Heart left ventricle (tissue), 16 donors: ENCODE data around the gene TNKS1BP1. TPM values are rescaled to one million over a fixed set of nuclear protein-coding genes. Genes with fewer than 3 reads are reported as not detected.

Source experiments
- ATAC-seq, 4 donors: fragments of 200-7000 bp; cut with Tn5 transposase; one replicate each; pipeline ENCODE4 v1.9.1; 2020 to 2022; ENCODE audit warnings: moderate library complexity in 4 of 4, mild to moderate bottlenecking in 3 of 4, moderate number of reproducible peaks in 1 of 4
- DNase-seq, 5 donors: peaks; one replicate each; pipeline ENCODE4 v3.0.0-alpha.2; 2020
- H3K27ac ChIP-seq, 12 donors: fragments of 200-600 bp; sonication (generic) in 4 of 12; one replicate each; pipeline versions ENCODE4 v1.5.0 to v1.8.0; 2016 to 2022; ENCODE audit warnings: mild to moderate bottlenecking in 2 of 12
- H3K27me3 ChIP-seq, 9 donors: fragments of 200-600 bp; sonication (generic) in 2 of 9; one replicate each; pipeline versions ENCODE4 v1.5.1 to v1.8.0; 2016 to 2022; ENCODE audit warnings: mild to moderate bottlenecking in 3 of 9
- H3K36me3 ChIP-seq, 9 donors: fragments of 200-600 bp; sonication (generic) in 2 of 9; one replicate each; pipeline versions ENCODE4 v1.5.0 to v1.8.0; 2018 to 2022; ENCODE audit warnings: mild to moderate bottlenecking in 2 of 9
- H3K4me1 ChIP-seq, 12 donors: fragments of 200-600 bp; sonication (generic) in 4 of 12; one replicate each; pipeline versions ENCODE4 v1.5.0 to v1.8.0; 2016 to 2022; ENCODE audit warnings: mild to moderate bottlenecking in 3 of 12
- H3K4me3 ChIP-seq, 12 donors: fragments of 200-600 bp; sonication (generic) in 4 of 12; one replicate each; pipeline versions ENCODE4 v1.5.0 to v1.8.0; 2017 to 2022; ENCODE audit warnings: mild to moderate bottlenecking in 9 of 12, moderate library complexity in 4 of 12
- H3K9me3 ChIP-seq, 12 donors: fragments of 200-600 bp; sonication (generic) in 4 of 12; one replicate each; pipeline versions ENCODE4 v1.5.0 to v1.8.0; 2016 to 2022; ENCODE audit warnings: mild to moderate bottlenecking in 1 of 12
- CTCF ChIP-seq, 12 donors: fragments of 200-600 bp; sonication (generic) in 4 of 12; IDR thresholded peaks; one replicate each; pipeline versions ENCODE4 v1.5.0 to v1.8.0; 2018 to 2022; ENCODE audit warnings: antibody characterized with exemption in 12 of 12, mild to moderate bottlenecking in 5 of 12
- POLR2A ChIP-seq, 2 donors: fragments of 450-650 bp; IDR thresholded peaks; one replicate each; pipeline ENCODE4 v1.6.1; 2017; ENCODE audit warnings: antibody characterized with exemption in 2 of 2, mild to moderate bottlenecking in 2 of 2, moderate library complexity in 2 of 2
- WGBS, 4 donors: extraction: QIAGEN DNeasy Blood & Tissue Kit in 2 of 4; methylation state at CpG; one replicate each; pipeline versions ENCODE4 v1.1.5 to v1.1.7; 2013 to 2018; 5-methylcytosine and 5-hydroxymethylcytosine counted together
- intact Hi-C, 10 donors: fragments of 100-400 bp; cut with DNase I; formaldehyde crosslinking; loops; one replicate each; pipeline versions ENCODE4 v1.11.1 to v1.14.2; 2022
- polyA plus RNA-seq, 2 donors: library from polyadenylated mRNA; stranded (reverse); fragments of 200-250 nt; gene quantifications; one replicate each; pipeline ENCODE4 v1.2.3, GENCODE V29; 2013
- total RNA-seq, 9 donors: library from RNA; depleted of rRNA in 2 of 9; stranded (reverse); fragments of >200 nt in 2 of 9; fragmentation: NEBNext Ultra II Directional in 3 of 9; extraction: Animal tissue kit (Norgen Biotek cat#: 25700) in 3 of 9; gene quantifications; one replicate each; pipeline versions ENCODE4 v1.1.0 to v1.2.4, GENCODE V29; 2016 to 2023
- donor health status: ischemic (EF 13 %, LVEDD 7.1; RV severe dilation, severe dysfunction).
- donor health status: healthy with polysubstance abuse.
- donor health status: DM: no; HTN: yes; CAD: no.
- donor health status: DM: no; HTN: no; CAD: no.
- donor health status: ischemic (EF 25% LVEDD 6.9; RV normal size, moderate dysfunction).
- donor health status: ischemic (EF 25% LVEDD 5.7; RV mildly dilated, moderate dysfunction).
- donor health status: healthy.
- donor health status: DM: yes; HTN: yes; CAD: no.
- donor health status: ischemic (EF 35%, LVEDD 5.7; RV mildly dilated, moderate dysfunction).
- donor health status: nonischemic (EF 11% LVEDD 7.7; RV severe dilation, severe dysfunction).
- donor health status: DM: yes; HTN: yes; CAD: no.
- donor health status: PGD.
- donor health status: ischemic (EF 29% LVEDD 5.4; RV normal size, mild dysfunction).
- donor health status: nonischemic (EF 23%, LVEDD 6.1; RV moderate dilation, normal function).

TNKS1BP1 gene
- total and polyA plus RNA-seq, 11 donors: 25.3 to 68.3 (median 34.2) TPM

GRCh38 chr11:57359896-57360690, 35.3 kb upstream of the TNKS1BP1 start:
- TF ChIP-seq CTCF (IDR thresholded peaks at IDR 0.05): no peak
- TF ChIP-seq POLR2A (IDR thresholded peaks at IDR 0.05): no peak
- intact Hi-C loops: loop anchor here in 1 of 10 donors (10.0 kb wide), 1 partner anchor 515 kb away; no protein-coding TSS in a partner anchor
- Histone ChIP-seq H3K4me3 (no peak overlapping the region), H3K4me1 (peaks cover 0 to 23% (median 14%) of the 10 kb centered on the region in 12 donors), H3K27me3 (peaks cover 0 to 4% (median 0%) of the 10 kb centered on the region in 9 donors), H3K36me3 (no peaks in the 10 kb centered on the region), H3K27ac (no peak overlapping the region), H3K9me3 (no peaks in the 10 kb centered on the region)
- ATAC-seq: no peak
- no peak for DNase-seq
- WGBS, 4 donors: 91 to 93% (median 92%) methylated on average over 9 of the region's 9 CpGs

GRCh38 chr11:57359396-57359795, 34.6 kb upstream of the TNKS1BP1 start:
- no peaks in the 10 kb centered on the region for H3K36me3 ChIP-seq
- peak in 2 of 4 donors; percentile 6 to 14 for ATAC-seq
- no peaks in the 10 kb centered on the region for H3K9me3 ChIP-seq
- TF ChIP-seq CTCF (IDR thresholded peaks at IDR 0.05) (no peak), POLR2A (IDR thresholded peaks at IDR 0.05) (no peak)
- H3K4me3 ChIP-seq: no peak overlapping the region
- H3K27me3 ChIP-seq: peaks cover 0 to 4% (median 0%) of the 10 kb centered on the region in 9 donors
- H3K4me1 ChIP-seq: peaks cover 0 to 30% (median 16%) of the 10 kb centered on the region in 12 donors
- H3K27ac ChIP-seq: peak overlapping the region in 1 of 12 donors; percentile 38
- WGBS, 4 donors: 83 to 90% (median 87%) methylated on average over 3 to 5 of the region's 5 CpGs
- DNase-seq: no peak
- intact Hi-C loops: loop anchor here in 1 of 10 donors (10.0 kb wide), 1 partner anchor 515 kb away; no protein-coding TSS in a partner anchor

- Histone ChIP-seq H3K27ac (peak overlapping the region in 2 of 12 donors; percentile 38 to 39), H3K4me3 (no peak overlapping the region)
- intact Hi-C loops: loop anchor here in 1 of 10 donors (10.0 kb wide), 1 partner anchor 514 kb away; no protein-coding TSS in a partner anchor
Observed at GRCh38 chr11:57358991-57359390, 34.2 kb upstream of the TNKS1BP1 start.

More at GRCh38 chr11:57358991-57359390, 34.2 kb upstream of the TNKS1BP1 start:
- DNase-seq (no peak), ATAC-seq (no peak)
- WGBS, 4 donors: 76 to 80% (median 77%) methylated on average over 7 to 9 of the region's 9 CpGs
- H3K27me3 ChIP-seq: peaks cover 0 to 4% (median 0%) of the 10 kb centered on the region in 9 donors
- no peaks in the 10 kb centered on the region for H3K36me3 ChIP-seq
- no peaks in the 10 kb centered on the region for H3K9me3 ChIP-seq
- H3K4me1 ChIP-seq: peaks cover 0 to 31% (median 16%) of the 10 kb centered on the region in 12 donors
- no peak for TF ChIP-seq CTCF (IDR thresholded peaks at IDR 0.05)
- no peak for TF ChIP-seq POLR2A (IDR thresholded peaks at IDR 0.05)
